Dendritic cell treated with granulocyte-macrophage colony-stimulating factor and Interleukin-4, amounts not matched to agents 40 ng/mL and 50 ng/mL, for 4 days (primary cell): Measurements from ENCODE around the gene COL4A1.

ENCODE experiments used
- H3K27ac Mint-ChIP-seq: one replicate; pipeline ENCODE4 v1.8.0; 2022; ENCODE audit warnings: mild to moderate bottlenecking, mixed read lengths
- H3K27me3 Mint-ChIP-seq: one replicate; pipeline ENCODE4 v1.8.0; 2022; ENCODE audit warnings: mild to moderate bottlenecking, mixed read lengths
- H3K36me3 Mint-ChIP-seq: one replicate; pipeline ENCODE4 v1.8.0; 2022; ENCODE audit warnings: low read depth, mixed read lengths
- H3K4me1 Mint-ChIP-seq: one replicate; pipeline ENCODE4 v1.8.0; 2022; ENCODE audit warnings: low read depth, mixed read lengths
- H3K4me3 Mint-ChIP-seq: one replicate; pipeline ENCODE4 v1.8.0; 2022; ENCODE audit warnings: mild to moderate bottlenecking, moderate library complexity, mixed read lengths
- H3K9me3 Mint-ChIP-seq: one replicate; pipeline ENCODE4 v1.8.0; 2022; ENCODE audit warnings: mixed read lengths
- intact Hi-C: fragments of 100-400 bp; cut with micrococcal nuclease; formaldehyde crosslinking; loops from one replicate; pipeline ENCODE4 v1.15.0; 2022

COL4A1 gene

DNA sequence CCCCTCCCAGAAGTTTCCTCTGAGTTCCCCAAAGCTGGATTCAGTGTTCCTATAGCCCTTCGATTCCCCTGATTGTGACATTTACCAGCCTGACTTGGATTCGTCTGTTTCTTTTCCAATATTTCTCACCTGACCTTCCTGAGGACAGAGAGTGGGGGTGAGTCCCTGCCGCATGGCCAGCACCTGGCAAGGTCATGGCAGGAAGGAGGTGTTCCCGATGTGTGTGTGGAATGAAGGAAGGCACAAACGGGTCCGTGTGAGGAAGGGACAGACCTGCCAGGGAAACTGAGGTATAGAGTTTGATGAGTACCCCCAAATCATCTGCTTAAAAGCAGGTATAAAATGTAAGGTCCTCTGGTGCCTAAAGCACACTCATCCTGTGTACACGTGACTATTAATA, 3.3 kb downstream of the COL4A1 start:
- H3K36me3 Mint-ChIP-seq = no peaks in the 10 kb centered on the region
- H3K27me3 Mint-ChIP-seq = peaks cover 72% of the 10 kb centered on the region
- H3K9me3 Mint-ChIP-seq = no peaks in the 10 kb centered on the region
- no peak overlapping the region for H3K4me3 Mint-ChIP-seq
- no peak overlapping the region for H3K27ac Mint-ChIP-seq
- no peaks in the 10 kb centered on the region for H3K4me1 Mint-ChIP-seq
- intact Hi-C loops = no loop called here

DNA sequence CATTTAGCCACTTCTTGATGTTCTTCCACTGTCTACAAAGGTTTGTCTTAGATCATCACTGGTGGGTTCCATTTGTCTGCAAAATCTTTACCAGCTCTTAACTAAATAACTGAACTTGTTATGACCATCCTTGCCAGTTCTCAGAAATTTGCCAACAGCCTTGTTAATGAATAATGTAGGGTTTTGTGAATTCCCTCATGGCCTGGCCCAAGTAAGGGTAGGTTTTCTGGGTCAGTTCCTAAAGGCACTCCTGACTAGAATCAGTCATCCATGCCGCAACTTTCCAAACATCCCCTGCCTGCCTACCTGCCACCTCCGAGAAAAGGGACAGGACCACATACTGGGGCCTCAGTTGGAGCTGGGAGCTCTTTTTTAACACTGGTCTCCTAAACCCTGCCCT, 4.0 kb downstream of the COL4A1 start:
- Mint-ChIP-seq H3K27me3 (peaks cover 69% of the 10 kb centered on the region), H3K4me1 (no peaks in the 10 kb centered on the region), H3K9me3 (no peaks in the 10 kb centered on the region), H3K4me3 (no peak overlapping the region), H3K36me3 (no peaks in the 10 kb centered on the region), H3K27ac (no peak overlapping the region)
- intact Hi-C loops = no loop called here

GRCh38 chr13:110301606-110302553, 5.1 kb downstream of the COL4A1 start:
- Mint-ChIP-seq H3K27ac (no peak overlapping the region), H3K27me3 (peaks cover 67% of the 10 kb centered on the region), H3K36me3 (no peaks in the 10 kb centered on the region), H3K4me3 (no peak overlapping the region), H3K9me3 (no peaks in the 10 kb centered on the region), H3K4me1 (no peaks in the 10 kb centered on the region)
- intact Hi-C loops = no loop called here

DNA sequence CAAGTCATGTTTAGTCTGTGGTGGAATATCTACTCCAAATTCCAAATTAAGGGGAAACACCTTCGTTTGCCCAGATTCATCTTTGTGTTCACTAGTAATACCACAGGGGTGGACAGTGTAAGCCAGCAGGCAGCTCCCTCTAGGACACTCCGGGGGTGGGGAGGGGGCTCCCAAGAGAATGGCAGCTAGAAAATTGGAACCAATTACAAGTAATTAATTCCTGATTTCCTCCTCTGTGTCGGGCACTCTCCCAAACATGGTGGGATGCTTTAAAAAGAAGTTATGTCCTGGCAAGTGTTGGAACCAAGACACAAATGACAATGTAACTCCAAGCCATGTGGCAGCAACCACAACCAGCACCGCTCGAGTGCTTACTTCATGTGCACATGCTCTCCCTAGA, 5.9 kb downstream of the COL4A1 start:
- no peaks in the 10 kb centered on the region for H3K36me3 Mint-ChIP-seq

GRCh38 chr13:110300090-110300815, 6.7 kb downstream of the COL4A1 start:
- no peaks in the 10 kb centered on the region for H3K9me3 Mint-ChIP-seq
- no peak overlapping the region for H3K4me3 Mint-ChIP-seq
- intact Hi-C loops = no loop called here
- no peaks in the 10 kb centered on the region for H3K36me3 Mint-ChIP-seq
- H3K27me3 Mint-ChIP-seq = peaks cover 62% of the 10 kb centered on the region
- no peaks in the 10 kb centered on the region for H3K4me1 Mint-ChIP-seq
- H3K27ac Mint-ChIP-seq = no peak overlapping the region

More for the DNA sequence above, 5.9 kb downstream of the COL4A1 start:
- no peaks in the 10 kb centered on the region for H3K4me1 Mint-ChIP-seq
- H3K9me3 Mint-ChIP-seq = no peaks in the 10 kb centered on the region
- H3K27ac Mint-ChIP-seq = no peak overlapping the region
- H3K4me3 Mint-ChIP-seq = no peak overlapping the region
- H3K27me3 Mint-ChIP-seq = peaks cover 64% of the 10 kb centered on the region
- intact Hi-C loops = no loop called here

GRCh38 chr13:110299283-110299840, 7.6 kb downstream of the COL4A1 start:
- peaks cover 55% of the 10 kb centered on the region for H3K27me3 Mint-ChIP-seq
- no peaks in the 10 kb centered on the region for H3K36me3 Mint-ChIP-seq
- H3K4me1 Mint-ChIP-seq = no peaks in the 10 kb centered on the region
- H3K9me3 Mint-ChIP-seq = no peaks in the 10 kb centered on the region
- intact Hi-C loops = no loop called here
- no peak overlapping the region for H3K4me3 Mint-ChIP-seq
- H3K27ac Mint-ChIP-seq = no peak overlapping the region

DNA sequence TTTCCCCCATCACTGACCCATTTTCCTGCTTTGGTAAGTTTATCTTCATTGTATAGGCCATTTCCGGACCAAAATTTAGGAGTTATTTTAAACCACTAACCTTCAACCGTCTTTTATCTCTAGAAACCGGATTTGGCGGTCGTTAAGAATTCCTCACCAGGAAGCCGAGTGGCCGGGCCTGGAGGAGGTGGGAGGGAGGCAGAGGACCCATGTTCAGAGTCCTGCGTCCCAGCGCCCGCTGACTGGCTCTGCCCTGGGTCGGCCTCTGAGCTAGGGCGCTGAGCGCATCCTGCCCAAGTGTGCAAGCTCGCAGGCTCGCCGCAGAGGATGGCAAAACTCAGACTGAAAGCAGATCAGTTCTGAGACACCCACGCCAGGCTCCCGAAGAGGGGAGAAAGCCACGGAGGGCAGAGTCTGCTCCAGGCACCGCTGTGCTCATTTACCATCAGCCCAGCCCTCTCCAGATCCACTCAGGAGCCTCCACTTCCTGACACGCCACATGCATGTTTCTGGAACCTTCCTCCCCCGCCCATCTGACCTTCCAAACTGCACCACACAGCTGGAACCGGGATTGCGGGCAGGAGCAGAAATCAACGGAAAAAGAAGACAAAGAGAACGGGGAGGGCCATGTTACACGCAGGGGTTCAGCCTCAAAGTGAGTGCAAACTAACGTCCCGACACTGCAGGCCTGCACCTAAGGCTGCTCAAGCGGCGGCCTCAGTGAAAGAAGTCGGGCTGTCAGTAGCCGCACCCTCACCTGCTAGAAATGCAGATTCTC, 8.3 kb downstream of the COL4A1 start:
- no peaks in the 10 kb centered on the region for H3K4me1 Mint-ChIP-seq
- H3K4me3 Mint-ChIP-seq = no peak overlapping the region
- no peak overlapping the region for H3K27ac Mint-ChIP-seq
- no peaks in the 10 kb centered on the region for H3K9me3 Mint-ChIP-seq
- intact Hi-C loops = no loop called here
- no peaks in the 10 kb centered on the region for H3K36me3 Mint-ChIP-seq
- peaks cover 52% of the 10 kb centered on the region for H3K27me3 Mint-ChIP-seq

DNA sequence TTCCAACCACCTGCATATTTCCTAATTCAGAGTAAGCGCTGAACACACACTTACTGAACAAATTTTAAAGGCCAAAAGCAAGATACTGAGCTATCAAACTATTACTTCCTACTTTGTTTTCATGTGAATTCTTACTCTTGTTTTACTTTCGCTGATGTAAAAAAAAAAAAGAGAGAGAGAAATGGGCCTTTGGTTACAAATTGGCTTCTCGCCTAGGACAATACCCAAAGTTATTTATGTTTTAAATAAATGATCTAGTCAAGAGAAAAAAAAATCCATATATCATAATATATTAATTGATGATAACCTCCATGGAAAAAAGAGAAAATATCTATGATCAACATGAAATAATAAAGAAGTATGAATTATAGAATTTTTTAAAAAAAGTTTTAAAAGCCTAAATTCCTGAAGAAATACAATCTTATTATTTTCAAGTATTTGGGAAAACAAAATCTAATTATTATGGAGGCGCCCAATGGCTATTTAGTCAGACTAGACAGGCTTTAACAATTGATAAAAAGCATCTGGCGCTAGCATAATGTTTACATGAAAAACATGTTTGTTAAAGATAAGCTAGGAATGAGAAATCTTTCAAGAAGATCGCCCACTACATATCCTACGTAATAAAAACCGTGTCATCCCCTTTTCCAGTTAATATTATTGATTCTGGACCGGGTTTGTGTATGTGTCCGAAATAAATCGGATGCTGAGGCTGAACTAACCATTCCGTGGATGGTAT, 9.0 kb downstream of the COL4A1 start:
- no peaks in the 10 kb centered on the region for H3K4me1 Mint-ChIP-seq
- peaks cover 46% of the 10 kb centered on the region for H3K27me3 Mint-ChIP-seq
- H3K27ac Mint-ChIP-seq = no peak overlapping the region
- no peaks in the 10 kb centered on the region for H3K36me3 Mint-ChIP-seq
- no peaks in the 10 kb centered on the region for H3K9me3 Mint-ChIP-seq
- H3K4me3 Mint-ChIP-seq = no peak overlapping the region
- intact Hi-C loops = no loop called here

DNA sequence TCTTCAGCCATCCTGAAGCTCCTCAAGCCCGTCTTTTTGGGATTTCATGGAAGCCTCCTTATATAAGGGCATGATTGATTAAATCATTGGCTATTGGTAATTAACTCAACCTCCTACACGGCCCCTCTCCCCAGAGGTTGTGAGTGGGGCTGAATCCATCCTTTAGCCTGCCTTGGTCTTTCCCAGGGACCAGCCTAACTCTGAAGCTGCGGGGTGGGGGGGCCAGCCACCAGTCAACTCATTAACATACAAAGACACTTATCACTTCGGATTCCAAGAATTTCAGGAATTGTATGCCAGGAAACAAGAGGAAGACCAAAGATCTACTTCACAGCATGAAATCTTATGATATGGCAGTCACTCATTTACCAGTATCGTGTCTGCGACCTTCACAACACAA, 9.9 kb downstream of the COL4A1 start:
- Mint-ChIP-seq H3K4me1 (no peaks in the 10 kb centered on the region), H3K27me3 (peaks cover 44% of the 10 kb centered on the region), H3K27ac (no peak overlapping the region), H3K36me3 (no peaks in the 10 kb centered on the region), H3K9me3 (no peaks in the 10 kb centered on the region), H3K4me3 (no peak overlapping the region)
- intact Hi-C loops = no loop called here

DNA sequence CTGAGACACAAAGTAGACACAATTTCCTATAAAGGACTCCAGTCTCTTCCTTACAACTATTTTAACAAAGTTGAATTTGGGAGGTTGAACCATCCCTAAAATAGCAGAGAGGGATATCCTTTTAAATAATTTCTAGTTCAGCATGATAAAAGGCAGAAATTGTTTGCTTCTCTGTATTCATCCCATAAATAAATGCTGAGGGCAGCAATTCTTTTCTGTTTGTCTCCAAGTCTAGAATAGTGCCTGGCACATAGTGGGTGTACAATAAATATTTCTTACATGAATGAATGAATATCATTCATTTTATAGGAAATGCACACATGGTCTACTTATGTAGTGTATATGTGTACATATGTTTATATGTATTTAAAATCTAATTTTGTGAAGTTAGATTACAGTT, 12.3 kb downstream of the COL4A1 start:
- no peaks in the 10 kb centered on the region for H3K4me1 Mint-ChIP-seq
- H3K4me3 Mint-ChIP-seq = no peak overlapping the region
- H3K27ac Mint-ChIP-seq = no peak overlapping the region
- intact Hi-C loops = no loop called here
- H3K27me3 Mint-ChIP-seq = peaks cover 35% of the 10 kb centered on the region
- H3K36me3 Mint-ChIP-seq = no peaks in the 10 kb centered on the region
- H3K9me3 Mint-ChIP-seq = no peaks in the 10 kb centered on the region

DNA sequence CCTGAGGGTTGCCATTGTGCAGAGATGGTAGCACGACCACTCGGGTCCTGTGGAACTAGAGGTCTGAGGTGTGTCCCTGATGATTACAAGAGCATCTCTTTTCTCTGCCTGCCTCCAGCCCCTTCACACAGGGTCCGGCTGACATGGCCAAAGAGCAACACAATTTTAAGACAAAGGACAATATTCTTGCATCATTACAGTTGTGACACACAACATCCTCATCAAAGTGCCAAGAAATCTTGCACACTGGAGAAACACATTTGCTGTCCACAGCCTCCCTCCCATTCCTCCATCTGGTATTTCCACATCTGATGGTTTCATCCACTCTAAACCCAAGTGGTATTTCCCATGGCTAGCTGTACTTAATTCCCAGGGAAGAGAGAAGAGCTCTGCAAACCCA, 12.8 kb downstream of the COL4A1 start:
- H3K27me3 Mint-ChIP-seq = peaks cover 31% of the 10 kb centered on the region
- H3K36me3 Mint-ChIP-seq = no peaks in the 10 kb centered on the region
- H3K4me1 Mint-ChIP-seq = no peaks in the 10 kb centered on the region
- no peaks in the 10 kb centered on the region for H3K9me3 Mint-ChIP-seq
- no peak overlapping the region for H3K4me3 Mint-ChIP-seq
- intact Hi-C loops = no loop called here
- H3K27ac Mint-ChIP-seq = no peak overlapping the region

DNA sequence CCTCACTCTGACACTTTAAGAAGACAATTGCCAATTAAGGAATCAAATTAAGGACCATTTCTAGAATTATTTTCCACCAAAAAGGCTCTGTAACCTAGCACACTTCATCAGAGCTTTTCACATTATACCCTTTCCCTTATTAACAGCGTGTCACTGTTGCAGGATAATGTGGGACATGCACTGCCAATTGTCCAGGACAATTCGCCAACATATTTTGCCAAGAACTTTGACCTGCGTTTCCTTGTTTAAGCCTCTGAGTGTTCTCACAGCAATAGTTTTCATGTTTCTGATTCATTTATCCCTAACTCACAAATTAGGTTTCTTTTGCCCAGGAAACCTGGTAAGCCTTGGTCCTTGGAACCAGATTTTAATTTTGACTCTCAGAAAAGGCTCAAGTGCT, 13.3 kb downstream of the COL4A1 start:
- H3K27ac Mint-ChIP-seq = no peak overlapping the region
- no peaks in the 10 kb centered on the region for H3K36me3 Mint-ChIP-seq
- H3K9me3 Mint-ChIP-seq = no peaks in the 10 kb centered on the region
- H3K4me3 Mint-ChIP-seq = no peak overlapping the region
- intact Hi-C loops = no loop called here
- peaks cover 26% of the 10 kb centered on the region for H3K27me3 Mint-ChIP-seq
- no peaks in the 10 kb centered on the region for H3K4me1 Mint-ChIP-seq

- intact Hi-C loops = no loop called here
Measured at GRCh38 chr13:110293037-110293436, 13.9 kb downstream of the COL4A1 start.

More at GRCh38 chr13:110293037-110293436, 13.9 kb downstream of the COL4A1 start:
- Mint-ChIP-seq H3K4me1 (no peaks in the 10 kb centered on the region), H3K27ac (no peak overlapping the region), H3K4me3 (no peak overlapping the region), H3K9me3 (no peaks in the 10 kb centered on the region), H3K36me3 (no peaks in the 10 kb centered on the region), H3K27me3 (peaks cover 22% of the 10 kb centered on the region)
